CD4-positive, alpha-beta T cell treated with Interleukin-6 for 4 hours (primary cell): Measurements from ENCODE around the gene LENG9.
"Not testable (repeated sequence)": the region's sequence is repeated elsewhere in the genome, so short reads cannot be mapped to it uniquely, and the experiment has no call there.

Experiments used
- DNase-seq: peaks from one replicate; pipeline ENCODE4 v3.0.0-alpha.2; 2020; ENCODE audit warnings: mixed read lengths

Gene LENG9

GRCh38 chr19:54477650-54478049 is 14.1 kb upstream of the LENG9 start:
- DNase-seq = no peak

DNA sequence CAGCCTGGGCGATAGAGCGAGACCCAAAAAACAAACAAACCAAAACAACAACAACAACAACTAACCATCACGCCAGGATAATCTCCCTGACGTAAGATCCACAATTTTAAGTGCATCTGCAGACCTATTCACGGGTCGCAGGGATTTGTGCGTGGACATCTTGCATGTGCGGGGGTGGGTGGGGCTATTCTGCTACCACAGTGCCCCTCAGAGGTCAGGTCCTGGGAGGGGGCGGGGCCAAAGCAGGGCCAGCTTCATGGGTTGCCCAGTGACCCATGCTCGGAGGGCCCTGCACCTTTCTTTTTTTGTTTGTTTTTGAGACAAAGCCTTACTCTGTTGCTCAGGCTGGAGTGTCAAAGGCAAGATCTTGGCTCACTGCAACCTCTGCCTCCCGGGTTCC is 12.1 kb upstream of the LENG9 start:
- DNase-seq = no peak

DNA sequence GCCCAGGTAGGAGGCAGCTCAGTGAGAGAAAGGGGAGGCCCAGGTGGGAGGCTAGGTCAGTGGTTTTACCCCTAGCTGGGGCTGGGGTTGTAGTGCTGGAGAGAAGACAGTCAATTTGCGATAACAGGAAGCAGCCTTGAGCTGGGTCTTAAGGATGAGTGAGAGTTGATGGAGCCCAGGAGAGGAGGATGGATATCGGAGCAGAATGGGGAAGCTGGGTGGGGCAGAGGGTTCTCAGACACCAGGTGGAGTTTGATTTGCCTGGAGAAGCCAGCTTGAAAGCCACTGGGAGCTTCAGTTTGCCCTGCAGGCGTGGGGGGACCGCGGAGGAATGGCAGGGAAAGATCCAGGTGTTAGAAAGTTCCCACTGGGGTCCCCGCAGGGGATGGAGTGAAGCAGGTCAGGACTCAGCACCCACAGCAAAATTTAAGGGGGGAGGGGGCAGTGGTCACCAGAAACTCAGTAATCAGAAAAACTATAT is 10.4 kb upstream of the LENG9 start:
- no peak for DNase-seq

DNA sequence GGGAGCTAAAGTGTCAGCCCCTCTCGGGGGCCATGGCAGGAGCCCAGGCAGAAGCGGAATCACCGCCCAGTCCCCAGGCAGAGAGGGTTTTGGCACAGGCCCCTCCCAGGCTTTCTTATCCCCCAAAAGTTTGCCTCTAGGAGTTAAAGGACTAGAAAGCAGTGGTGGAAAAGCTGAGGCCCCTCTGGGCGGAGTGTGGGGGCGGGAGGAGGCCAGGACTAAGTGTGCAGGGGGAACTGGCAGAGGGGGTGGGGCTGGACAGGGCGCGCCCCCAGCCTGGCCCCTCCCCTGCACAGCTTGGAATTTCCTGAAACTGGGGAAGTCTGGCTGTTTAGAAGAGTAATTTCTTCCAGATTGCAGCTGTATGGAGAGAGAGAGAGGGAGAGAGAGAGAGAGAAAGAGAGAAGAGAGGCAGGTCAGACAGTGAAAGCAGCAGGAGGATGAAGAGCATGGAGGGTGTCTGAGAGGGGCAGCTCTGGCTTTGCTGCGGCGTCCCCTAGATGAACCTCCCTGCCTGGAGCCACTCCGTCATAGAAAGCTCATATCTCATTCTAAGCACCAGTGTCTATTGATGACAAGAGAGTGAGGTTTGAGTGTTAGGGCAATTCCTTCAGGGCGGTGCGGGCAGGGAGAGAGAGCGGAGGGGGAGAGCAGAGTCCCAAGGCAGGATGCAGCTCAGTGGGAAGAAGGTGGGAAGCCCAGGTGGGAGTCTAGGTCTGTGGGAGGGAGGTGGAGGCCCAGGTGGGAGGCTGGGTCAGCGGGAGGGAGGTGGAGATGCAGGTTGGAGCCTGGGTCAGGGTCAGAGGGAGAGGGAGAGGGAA is 9.7 kb upstream of the LENG9 start, which contains the start of gene CDC42EP5:
Gene CDC42EP5 (minus strand): TSS at position 226 of the 821 bp plus-strand sequence. CDS start 7,749 bp downstream, outside the sequence.
- DNase-seq = no peak

DNA sequence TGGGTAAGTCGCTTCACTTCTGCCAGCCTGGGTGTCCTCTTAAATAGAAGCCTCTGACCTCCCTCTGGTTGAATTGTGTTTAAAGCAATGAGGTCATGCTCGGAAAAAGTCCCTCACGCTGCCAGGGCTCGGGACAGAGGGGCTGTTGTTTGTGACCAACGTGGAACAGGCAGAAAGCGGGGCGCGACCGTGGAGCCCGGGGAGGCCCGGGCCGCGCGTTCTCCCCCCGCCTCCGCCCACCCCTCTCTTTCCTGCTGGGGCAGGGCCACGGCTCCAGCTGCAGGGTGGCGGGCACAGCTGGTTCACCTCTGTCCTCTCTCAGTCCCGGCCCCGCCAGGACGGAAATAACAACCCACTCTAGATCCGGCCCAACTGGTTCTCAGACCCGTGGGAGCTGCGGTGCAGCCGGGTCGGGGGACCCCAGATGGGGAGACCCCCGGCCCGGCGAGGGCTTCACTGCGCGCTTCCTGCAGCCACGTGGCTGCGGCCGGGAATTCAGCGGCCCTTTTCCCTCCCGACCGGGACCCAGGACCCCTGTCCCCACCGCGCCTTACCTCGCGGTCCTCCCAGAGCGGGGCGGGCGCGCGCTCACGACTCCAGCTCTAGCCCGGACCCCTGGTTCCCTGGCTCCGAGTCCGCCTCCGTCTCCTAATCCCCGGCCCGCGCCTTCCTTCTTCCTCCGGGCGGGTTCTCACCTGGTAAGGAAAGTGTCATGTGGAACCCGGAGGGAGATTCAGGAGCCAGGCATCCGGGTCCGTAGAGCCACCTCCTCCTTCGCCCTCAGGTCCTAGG is 7.6 kb upstream of the LENG9 start:
- DNase-seq = no peak

DNA sequence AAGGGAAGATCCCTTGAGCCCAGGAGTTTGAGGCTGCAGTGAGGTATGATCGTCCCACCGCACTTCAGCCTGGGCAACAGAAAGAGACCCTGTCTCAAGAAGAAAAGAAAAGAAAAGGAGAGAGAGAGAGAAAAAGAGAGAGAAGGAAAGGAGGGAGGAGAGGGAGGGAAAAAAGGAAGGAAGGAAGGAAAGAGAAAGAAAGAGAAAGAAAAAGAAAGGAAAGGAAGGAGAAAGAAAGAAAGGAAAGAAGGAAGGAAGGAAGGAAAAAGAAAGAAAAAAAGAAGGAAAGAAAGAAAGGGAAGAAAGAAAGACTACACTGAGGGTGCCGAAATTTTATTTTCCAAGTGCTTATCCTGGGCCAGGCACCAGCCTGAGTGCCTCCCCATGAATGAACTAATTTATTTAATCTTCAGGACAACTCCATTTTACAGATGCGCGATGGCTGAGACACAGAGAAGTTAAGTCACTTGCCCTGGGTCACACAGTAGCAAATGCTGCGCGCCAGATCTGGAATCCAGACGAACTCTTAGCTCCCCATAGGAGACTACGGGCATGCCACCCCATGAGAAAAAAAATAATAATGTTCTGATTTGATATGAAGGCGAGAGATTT is 6.8 kb upstream of the LENG9 start:
- DNase-seq = no peak

GRCh38 chr19:54469496-54469934 is 5.9 kb upstream of the LENG9 start:
- DNase-seq = no peak

GRCh38 chr19:54466110-54466480 is 2.5 kb upstream of the LENG9 start:
- not testable (repeated sequence) for DNase-seq

- DNase-seq = no peak
These were observed 2.0 kb upstream of the LENG9 start for GRCh38 chr19:54465426-54466109.

DNA sequence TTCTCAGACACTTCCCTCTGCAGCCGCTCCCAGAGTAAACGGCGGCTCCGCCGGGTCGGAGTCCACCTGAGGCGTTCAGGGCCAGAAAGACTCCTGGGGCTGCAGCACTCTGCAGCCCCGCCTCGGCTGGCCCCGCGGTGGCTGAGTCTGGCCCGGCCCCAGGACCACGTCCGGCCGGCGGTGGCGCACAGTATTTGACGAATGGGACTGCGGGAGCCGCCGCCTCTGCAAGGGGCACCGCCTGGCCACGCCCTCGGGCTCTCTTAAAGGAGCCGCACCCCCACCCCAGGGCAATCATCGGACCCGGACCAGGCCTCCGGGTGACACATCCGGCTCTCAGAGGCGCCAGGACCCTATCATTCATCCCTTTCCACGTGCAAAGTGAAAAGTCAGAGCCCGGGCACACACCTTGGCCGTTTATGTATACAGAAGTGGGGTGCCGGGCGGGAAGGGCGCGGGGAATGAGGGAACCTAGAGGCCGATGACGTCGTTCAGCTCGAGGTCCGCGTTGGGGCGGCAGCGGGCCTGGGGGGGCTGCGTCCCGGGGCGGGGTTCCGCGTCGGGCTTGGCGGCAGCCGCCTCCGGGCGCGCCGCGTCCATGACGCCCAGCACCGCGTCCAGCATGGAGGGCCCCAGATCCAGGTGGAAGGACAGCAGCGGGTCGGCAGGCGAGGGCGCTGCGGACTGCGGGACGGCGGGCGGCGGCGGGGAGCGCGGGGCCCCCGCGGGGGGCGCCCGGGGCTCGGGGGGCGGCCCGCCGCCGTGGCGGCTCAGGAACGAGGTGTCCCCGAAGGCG is 1.2 kb upstream of the LENG9 start:
- peak; percentile 78 for DNase-seq

GRCh38 chr19:54464044-54464629 is 559 bp upstream of the LENG9 start:
- DNase-seq = peak; percentile 82

GRCh38 chr19:54462655-54463530 is 685 bp downstream of the LENG9 start:
- peak; percentile 71 for DNase-seq

DNA sequence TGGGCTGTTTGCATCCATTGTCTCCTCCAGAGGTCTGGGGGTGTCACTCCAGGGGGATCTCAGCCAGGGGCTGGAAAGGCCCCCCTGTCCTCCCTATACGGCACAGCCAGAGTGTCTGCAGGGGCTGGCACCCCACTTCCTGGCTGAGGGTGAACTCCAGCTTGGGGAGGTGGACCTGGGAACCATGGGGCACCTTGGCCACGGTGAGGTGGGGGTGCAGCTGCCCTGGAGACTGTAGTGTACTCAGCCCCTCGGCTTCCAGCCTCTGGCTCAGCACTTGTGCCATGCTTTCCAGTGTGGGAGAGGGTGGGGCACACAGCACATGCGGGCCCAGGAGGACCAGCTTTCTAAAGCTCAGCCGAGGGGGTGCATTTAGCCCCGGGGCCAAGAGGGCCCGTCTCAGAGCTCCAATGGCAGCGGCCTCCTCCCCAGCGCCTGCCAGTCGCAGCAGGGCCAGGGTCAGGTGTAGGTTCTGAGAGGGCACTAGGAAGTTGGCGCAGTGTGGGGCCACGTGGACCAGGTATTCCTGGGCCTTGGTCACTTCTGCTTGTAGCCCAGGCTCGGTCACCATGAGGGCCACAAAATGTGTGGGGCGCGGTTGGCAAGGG is 1.4 kb downstream of the LENG9 start:
- no peak for DNase-seq

- DNase-seq = no peak
These were observed 2.0 kb downstream of the LENG9 start for GRCh38 chr19:54461613-54462012.

DNA sequence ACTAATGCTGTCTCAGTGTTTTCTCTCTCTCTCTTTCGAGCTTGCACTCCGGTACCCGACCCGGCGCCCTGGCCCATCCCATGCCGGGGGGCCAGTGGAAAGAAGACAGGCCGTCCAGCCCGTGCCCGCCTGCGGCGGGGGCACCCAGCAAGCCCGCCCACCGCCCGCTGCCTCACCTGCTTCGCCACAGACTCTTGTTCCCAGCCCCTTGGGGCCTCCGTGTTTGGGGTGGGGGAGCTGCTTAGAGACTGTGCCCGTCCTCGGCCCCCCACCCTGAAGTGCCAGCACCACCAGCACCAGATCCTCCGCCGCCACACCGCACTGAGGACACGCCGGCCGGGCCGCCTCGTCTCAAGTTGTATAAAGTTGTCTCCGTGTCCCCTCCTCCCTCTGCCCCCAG is 2.4 kb downstream of the LENG9 start:
- DNase-seq = no peak

GRCh38 chr19:54460230-54461005 is 3.2 kb downstream of the LENG9 start:
- DNase-seq = no peak

- no peak for DNase-seq
These were observed 4.0 kb downstream of the LENG9 start for GRCh38 chr19:54459282-54460229.
